Right cardiac atrium (tissue), 5 donors: Measurements from ENCODE around the gene OAT. TPM values are rescaled to one million over a fixed set of nuclear protein-coding genes. Genes with fewer than 3 reads are reported as not detected.

Experiments
- ATAC-seq, 2 donors: fragments of 200-7000 bp; cut with Tn5 transposase; one replicate each; pipeline versions ENCODE4 v1.8.0 to v1.9.1; 2020; ENCODE audit warnings: moderate library complexity in 2 of 2, mild to moderate bottlenecking in 1 of 2
- DNase-seq, 3 donors: peaks; one replicate each; pipeline ENCODE4 v3.0.0-alpha.2; 2020
- H3K27ac ChIP-seq: one replicate; pipeline ENCODE4 v1.5.1; 2013; ENCODE audit warnings: mild to moderate bottlenecking, low read length, control low read depth, moderate library complexity
- H3K27me3 ChIP-seq: one replicate; pipeline ENCODE4 v1.6.1; 2013; ENCODE audit not compliant: control insufficient read depth, insufficient read depth
- H3K4me1 ChIP-seq: one replicate; pipeline ENCODE4 v1.6.1; 2013; ENCODE audit warnings: low read length; ENCODE audit not compliant: control insufficient read depth, insufficient read depth
- H3K4me3 ChIP-seq: one replicate; pipeline ENCODE4 v1.5.1; 2013; ENCODE audit warnings: low read length, control low read depth
- H3K9me3 ChIP-seq: one replicate; pipeline ENCODE4 v1.6.1; 2013; ENCODE audit warnings: low read length; ENCODE audit not compliant: control insufficient read depth
- WGBS: extraction: QIAGEN DNeasy Blood & Tissue Kit; methylation state at CpG from one replicate; pipeline ENCODE4 v1.1.7; 2013; 5-methylcytosine and 5-hydroxymethylcytosine counted together
- intact Hi-C, 4 donors: fragments of 100-400 bp; cut with DNase I; formaldehyde crosslinking; loops; one replicate each; pipeline versions ENCODE4 v1.11.0 to v1.14.0; 2022 to 2023
- polyA plus RNA-seq: library from polyadenylated mRNA; stranded (reverse); fragments of 200-250 nt; gene quantifications from one replicate; pipeline ENCODE4 v1.2.3, GENCODE V29; 2013
- total RNA-seq, 4 donors: library from RNA; stranded (reverse); fragmentation: NEBNext Ultra II Directional; extraction: Animal tissue kit (Norgen Biotek cat#: 25700); gene quantifications; one replicate each; pipeline ENCODE4 v1.2.1, GENCODE V29; 2021
- donor health status: healthy with polysubstance abuse.
- donor health status: DM: no; HTN: yes; CAD: no.
- donor health status: DM: no; HTN: no; CAD: no.
- donor health status: DM: no; HTN: yes; CAD: no; lungs with severe emphysema.
- donor health status: DM: yes; HTN: yes; CAD: no.

Gene OAT
- total and polyA plus RNA-seq, 5 donors = 34.7 to 47.8 (median 42.2) TPM

DNA sequence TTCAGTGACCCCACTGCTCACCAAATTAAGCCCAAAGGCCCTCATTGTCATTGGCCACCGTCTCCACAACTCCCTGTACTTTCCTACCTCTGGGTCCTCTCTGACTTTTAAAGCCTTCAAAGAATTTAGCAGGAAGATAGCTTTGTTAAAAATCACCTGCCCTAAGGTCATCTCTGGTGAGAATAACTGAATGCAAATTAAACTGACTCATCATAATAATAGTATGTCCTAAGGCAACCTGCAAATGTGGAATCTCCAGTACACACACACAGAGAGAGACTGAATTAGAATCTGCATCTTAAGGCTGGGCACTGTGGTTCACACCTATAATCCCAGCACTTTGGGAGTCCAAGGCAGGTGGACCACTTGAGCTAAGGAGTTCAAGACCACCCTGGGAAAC, 24.1 kb downstream of the OAT start:
- no peak for ATAC-seq
- WGBS = 90% methylated on average over 1 of the region's 1 CpG

DNA sequence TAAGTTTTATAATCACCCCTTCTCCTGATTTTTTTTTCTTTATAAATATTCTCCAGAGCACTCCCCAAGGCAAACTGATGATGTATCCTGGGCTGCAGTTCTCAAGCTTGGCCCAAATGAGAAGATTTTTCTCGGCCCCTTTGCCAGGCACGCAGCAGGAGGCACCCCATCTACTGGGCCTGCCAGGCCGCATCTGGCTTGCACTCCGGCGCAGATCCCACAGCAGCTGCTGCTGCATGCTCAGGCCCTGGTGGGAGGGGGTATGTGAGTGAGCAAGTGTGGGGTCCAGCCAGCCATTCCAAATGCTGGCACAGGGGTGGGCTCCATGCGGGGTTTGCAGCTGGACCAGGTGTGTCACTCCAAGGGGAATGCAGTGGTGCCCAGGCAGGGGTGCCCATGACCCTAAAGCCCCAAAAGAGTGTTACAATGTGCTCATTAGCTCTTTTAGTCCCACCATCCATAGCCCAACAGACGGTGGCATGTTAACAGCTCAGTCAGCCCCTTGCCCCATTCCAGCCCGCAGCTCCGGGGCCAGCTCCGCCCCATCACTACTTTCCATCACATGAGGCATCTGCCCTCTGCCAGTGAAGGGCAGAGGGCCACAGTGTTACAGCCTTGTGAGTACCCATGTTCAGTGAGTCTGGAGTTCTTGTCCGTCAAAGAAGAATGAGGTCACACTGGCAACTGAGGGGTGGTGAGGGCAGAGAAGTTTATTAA, 25.9 kb downstream of the OAT start:
- intact Hi-C loops = loop anchor here in 1 of 4 donors (2.0 kb wide), 1 partner anchor 398 kb away; no protein-coding TSS in a partner anchor
- 89% methylated on average over 11 of the region's 11 CpGs for WGBS

More for the DNA sequence above, 24.1 kb downstream of the OAT start:
- no peaks in the 10 kb centered on the region for H3K27me3 ChIP-seq
- no peak for DNase-seq
- intact Hi-C loops = no loop called here
- no peak overlapping the region for H3K27ac ChIP-seq
- no peaks in the 10 kb centered on the region for H3K9me3 ChIP-seq
- no peak overlapping the region for H3K4me3 ChIP-seq
- H3K4me1 ChIP-seq = no peaks in the 10 kb centered on the region

DNA sequence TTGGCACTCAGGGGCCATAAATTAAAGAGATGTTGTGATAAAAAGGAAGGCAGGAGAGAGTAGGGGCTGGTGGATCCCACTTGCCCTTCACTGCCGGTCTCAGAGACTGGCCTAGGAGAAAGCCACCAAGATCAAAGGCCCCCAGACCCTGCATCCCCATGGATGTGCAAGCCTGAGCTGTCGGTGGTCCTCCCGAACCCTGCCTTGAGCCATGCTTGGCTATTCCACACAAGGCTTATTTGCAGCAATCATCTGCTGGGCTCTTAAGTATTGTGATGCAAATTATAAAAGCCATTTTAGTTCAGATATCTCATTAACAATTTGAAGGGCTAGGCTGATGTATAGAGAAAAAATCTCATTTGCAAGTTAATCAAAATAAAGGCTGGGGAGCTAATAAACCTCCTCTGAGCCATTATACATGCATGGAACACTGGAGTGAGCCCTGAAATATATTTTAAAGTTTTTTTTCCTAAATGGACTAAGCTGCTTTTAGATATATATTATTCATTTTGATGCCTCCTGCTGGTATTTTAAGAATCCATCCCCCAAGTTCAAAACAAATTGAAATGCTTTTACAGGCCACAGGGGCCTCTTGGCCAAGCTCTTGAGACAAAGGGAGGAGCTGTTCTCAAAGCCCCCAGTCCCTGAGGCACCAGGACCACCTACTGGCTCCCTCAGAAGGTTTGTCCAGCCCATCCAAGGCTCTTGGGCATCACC, 28.1 kb downstream of the OAT start:
- 80% methylated on average over 3 of the region's 3 CpGs for WGBS
- intact Hi-C loops = no loop called here
- no peaks in the 10 kb centered on the region for H3K4me1 ChIP-seq

More for the DNA sequence above, 25.9 kb downstream of the OAT start:
- Histone ChIP-seq H3K9me3 (no peaks in the 10 kb centered on the region), H3K4me3 (no peak overlapping the region), H3K27ac (no peak overlapping the region), H3K27me3 (no peaks in the 10 kb centered on the region), H3K4me1 (no peaks in the 10 kb centered on the region)
- DNase-seq (peak in 1 of 3 donors; percentile 33), ATAC-seq (no peak)

DNA sequence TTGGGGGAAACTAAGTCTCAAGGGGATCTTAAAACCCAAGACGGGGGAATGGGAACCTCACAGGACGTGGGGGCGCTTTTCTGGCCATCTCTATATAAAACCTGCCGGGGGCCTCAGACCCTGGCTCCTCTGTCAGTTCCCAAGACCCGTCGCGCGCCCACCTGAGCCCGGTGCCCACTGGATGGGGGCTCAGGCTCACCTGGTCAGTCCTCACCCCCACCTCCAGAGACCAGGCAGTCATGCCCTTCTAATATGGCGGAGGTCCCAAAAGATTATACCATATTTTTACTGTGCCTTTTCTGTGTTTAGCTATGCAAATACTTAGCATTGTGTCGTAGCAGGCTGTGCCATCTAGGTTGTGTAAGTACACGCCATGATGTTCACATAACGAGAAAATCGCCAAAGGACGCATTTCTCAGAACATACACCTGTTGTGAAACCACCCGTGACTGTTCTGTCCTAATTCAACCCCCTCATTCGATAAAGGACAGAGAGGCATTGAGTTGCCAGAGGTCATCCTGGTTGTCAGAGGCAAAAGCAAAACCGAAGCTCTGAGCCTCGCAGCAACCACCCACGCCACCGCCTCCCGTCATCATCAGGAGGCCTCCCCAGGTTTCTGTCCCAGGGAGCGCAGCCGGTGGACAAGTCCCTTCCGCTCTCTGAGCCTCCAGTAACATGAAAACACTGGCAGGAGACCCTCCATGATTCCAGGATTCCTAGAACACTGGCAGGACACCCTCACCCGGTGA, 28.9 kb downstream of the OAT start:
- Histone ChIP-seq H3K27ac (no peak overlapping the region), H3K9me3 (no peaks in the 10 kb centered on the region), H3K4me1 (no peaks in the 10 kb centered on the region), H3K27me3 (no peaks in the 10 kb centered on the region), H3K4me3 (no peak overlapping the region)
- ATAC-seq (no peak), DNase-seq (no peak)
- WGBS = 71% methylated on average over 26 of the region's 26 CpGs
- intact Hi-C loops = loop anchor here in 3 of 4 donors (2.0 to 10.0 kb wide), 2 partner anchors 395 to 815 kb away; no protein-coding TSS in a partner anchor

More for the DNA sequence above, 28.1 kb downstream of the OAT start:
- ATAC-seq (no peak), DNase-seq (no peak)
- Histone ChIP-seq H3K27ac (no peak overlapping the region), H3K9me3 (no peaks in the 10 kb centered on the region), H3K27me3 (no peaks in the 10 kb centered on the region), H3K4me3 (no peak overlapping the region)

DNA sequence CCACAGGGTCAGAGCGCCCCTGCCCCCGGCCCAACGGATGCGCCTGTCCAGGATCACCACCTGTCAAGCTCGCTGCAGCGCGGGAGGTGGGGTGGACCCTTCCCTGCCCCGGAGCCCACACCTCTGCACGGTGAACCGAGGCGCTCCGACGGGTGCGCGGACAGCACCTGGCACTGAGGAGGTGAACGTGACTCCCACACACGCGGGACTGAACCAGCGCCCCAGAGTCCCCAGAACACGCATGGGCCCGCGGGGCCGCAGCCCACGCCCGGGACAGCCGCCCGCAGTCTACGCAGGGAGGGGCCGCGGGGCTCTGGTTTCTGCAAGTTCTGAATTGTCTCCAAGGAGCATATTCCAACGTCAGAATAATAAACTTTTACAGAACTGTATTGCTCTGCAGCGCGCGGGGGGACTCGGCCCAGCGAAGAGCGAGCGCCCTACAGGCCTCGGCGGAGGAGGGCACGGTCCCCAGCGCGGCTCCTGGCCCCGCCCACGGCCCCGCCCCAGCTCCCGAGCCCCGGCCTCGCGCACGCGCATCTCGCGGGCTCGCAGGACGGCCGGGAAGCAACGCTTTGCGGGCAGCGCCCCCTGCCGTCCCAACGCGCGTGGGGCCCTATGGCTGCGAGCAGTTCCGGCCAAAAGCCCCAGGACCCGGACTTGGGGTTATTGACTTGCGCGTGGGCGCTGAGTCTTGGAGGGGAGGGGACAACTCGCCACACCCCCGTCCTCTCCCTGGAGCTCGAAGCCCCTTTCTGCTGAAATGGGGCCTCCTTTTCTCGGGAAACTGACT, 29.7 kb downstream of the OAT start:
- Histone ChIP-seq H3K9me3 (no peaks in the 10 kb centered on the region), H3K27ac (no peak overlapping the region), H3K4me3 (peak overlapping the region; percentile 53), H3K27me3 (no peaks in the 10 kb centered on the region), H3K4me1 (no peaks in the 10 kb centered on the region)
- DNase-seq (peak; percentile 88 to 97 (median 97)), ATAC-seq (peak; percentile 98 to 99)
- WGBS = 3% methylated on average over 74 of the region's 74 CpGs
- intact Hi-C loops = loop anchor here in 3 of 4 donors (2.0 to 10.0 kb wide), 2 partner anchors 394 to 814 kb away; no protein-coding TSS in a partner anchor

DNA sequence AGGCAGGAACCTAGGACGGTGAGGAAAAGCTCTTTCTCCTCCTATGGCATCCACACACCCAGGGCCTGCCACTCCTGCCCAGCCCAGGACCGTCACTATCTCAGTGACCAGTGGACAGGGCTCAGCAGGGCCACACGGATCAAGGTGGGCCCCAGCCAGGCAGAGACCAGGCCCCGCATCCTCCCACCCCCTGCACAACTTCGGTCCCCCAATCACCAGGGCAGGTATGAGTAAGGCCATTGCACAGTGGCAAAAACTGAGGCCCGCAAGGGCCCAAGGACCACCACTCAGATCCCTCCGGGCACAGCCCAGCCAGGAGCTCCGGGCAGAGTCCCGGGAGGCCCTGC, 30.3 kb downstream of the OAT start:
- no peaks in the 10 kb centered on the region for H3K27me3 ChIP-seq
- 71% methylated on average over 9 of the region's 9 CpGs for WGBS
- no peaks in the 10 kb centered on the region for H3K9me3 ChIP-seq
- ATAC-seq = peak; percentile 12 to 37
- H3K4me1 ChIP-seq = no peaks in the 10 kb centered on the region
- no peak overlapping the region for H3K27ac ChIP-seq
- DNase-seq = no peak
- intact Hi-C loops = loop anchor here in 3 of 4 donors (2.0 to 10.0 kb wide), 2 partner anchors 394 to 814 kb away; no protein-coding TSS in a partner anchor
- H3K4me3 ChIP-seq = peak overlapping the region; percentile 53

DNA sequence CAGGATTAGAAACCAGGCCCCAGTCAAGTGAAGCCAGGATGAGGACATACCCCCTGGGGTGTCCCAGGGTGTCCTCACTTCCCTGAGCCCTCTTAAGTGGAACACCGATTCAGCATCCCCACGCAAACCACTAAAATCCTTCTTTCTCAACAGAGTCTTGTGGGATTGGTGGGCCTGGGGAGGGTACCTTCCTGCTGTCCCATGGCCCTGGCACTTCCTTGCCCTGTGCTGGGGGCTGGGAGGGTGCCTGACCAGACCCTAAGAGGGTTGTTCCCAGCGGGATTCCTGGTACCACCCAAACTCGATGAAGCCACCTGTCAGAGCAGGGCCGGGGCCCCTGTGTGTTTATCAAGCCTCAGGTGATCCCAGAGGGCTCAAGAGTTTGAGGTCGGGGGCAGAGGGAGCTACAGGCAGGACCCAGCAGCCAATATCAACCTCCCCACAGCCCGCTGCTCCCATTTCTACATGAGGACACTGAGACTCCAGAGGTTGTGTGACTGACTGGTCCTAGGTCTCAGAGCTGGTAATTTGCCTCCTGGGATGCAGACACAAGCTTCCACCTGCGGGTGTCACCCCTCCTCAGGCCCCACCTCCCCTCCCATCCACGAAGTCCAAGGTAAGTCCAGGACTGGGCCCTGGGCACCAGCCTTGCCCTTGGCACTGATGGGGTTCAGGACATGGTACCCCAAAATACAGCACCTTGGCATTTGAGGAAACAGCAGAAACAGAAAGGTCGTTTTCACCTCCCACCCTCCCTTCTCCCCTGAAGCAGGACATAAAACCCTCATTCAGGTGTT, 31.4 kb downstream of the OAT start:
- Histone ChIP-seq H3K4me3 (no peak overlapping the region), H3K27ac (no peak overlapping the region), H3K9me3 (no peaks in the 10 kb centered on the region), H3K27me3 (no peaks in the 10 kb centered on the region), H3K4me1 (no peaks in the 10 kb centered on the region)
- ATAC-seq = no peak
- 88% methylated on average over 10 of the region's 10 CpGs for WGBS
- intact Hi-C loops = loop anchor here in 1 of 4 donors (10.0 kb wide), 1 partner anchor 812 kb away; no protein-coding TSS in a partner anchor
- DNase-seq = no peak

DNA sequence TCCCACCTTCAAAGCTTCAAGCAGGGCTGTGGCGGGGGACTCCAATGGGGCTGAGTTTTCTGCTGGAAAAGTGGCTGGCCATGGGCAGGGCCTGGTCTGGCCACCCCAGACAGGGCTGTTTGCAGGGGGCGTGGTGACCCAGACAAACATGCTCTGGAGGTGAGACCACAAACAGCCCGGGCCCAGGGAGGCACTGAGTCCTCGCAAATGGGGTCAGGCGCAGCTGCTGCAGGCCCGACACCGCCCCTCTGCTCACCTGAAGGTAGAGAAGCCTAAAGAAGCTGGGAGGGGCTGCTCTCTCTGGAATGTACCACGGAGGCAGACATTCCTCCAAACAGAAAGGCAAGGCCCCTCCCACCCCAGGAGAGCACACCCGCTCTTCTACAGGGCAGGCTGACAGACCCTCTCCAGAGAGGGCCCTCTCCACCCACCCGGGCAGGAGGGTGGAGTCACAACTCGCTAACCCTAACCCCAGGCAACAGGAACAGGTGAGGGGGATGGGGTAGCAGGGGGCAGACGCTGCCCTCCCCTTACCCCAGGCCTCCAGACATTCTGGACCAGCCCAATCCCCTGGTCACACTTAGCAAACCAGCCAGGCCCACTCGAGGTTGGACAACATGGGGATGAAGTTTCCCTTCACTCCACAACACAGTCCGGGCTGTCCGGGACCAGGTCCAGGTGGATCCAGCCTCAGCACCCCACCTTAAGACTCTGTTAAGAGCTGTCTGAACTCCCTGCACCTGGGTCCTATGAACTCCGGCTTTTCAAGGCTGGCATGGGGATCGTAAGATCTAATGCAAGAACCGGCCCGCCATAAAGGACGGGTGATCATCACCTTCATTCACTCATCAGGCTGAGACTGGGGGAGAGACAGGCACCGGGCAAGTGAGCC, 32.3 kb downstream of the OAT start:
- Histone ChIP-seq H3K4me1 (no peaks in the 10 kb centered on the region), H3K27me3 (no peaks in the 10 kb centered on the region), H3K9me3 (no peaks in the 10 kb centered on the region), H3K4me3 (no peak overlapping the region), H3K27ac (no peak overlapping the region)
- DNase-seq (no peak), ATAC-seq (no peak)
- intact Hi-C loops = loop anchor here in 1 of 4 donors (10.0 kb wide), 1 partner anchor 812 kb away; no protein-coding TSS in a partner anchor
- 88% methylated on average over 21 of the region's 21 CpGs for WGBS

DNA sequence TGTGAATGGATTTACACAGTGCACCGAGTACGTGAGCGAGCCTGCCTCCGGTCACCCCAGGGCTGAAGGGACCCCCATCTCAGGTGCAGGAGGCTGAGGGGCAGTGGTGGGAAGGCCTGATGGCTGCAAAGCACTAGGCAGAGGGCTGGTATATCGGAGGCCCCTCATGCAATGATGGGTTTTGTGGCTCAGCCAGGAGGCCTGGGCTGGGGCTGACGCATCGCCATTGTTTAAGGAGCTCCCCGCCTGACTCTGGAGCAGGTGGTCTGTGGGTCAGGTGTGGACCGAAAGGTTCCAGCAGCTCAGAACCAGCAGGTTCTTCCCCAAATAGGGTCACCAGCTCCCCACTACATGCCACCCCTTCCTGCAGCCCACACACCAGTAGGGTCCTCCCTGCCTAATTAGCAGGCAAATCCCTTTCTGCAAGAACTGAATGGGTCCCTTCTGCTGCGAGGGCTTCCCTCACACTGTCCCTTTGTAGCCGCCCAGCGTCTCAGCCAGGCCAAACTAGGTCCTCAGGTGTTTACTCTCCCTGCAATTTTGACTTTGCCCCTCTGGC, 33.0 kb downstream of the OAT start:
- ATAC-seq (no peak), DNase-seq (no peak)
- 95% methylated on average over 12 of the region's 12 CpGs for WGBS

More for the DNA sequence above, 33.0 kb downstream of the OAT start:
- H3K27me3 ChIP-seq = no peaks in the 10 kb centered on the region
- no peak overlapping the region for H3K27ac ChIP-seq
- intact Hi-C loops = loop anchor here in 1 of 4 donors (10.0 kb wide), 1 partner anchor 811 kb away; no protein-coding TSS in a partner anchor
- H3K9me3 ChIP-seq = no peaks in the 10 kb centered on the region
- H3K4me3 ChIP-seq = no peak overlapping the region
- H3K4me1 ChIP-seq = no peaks in the 10 kb centered on the region
